Measurements from ENCODE around the gene SLC39A9.
"Not testable (repeated sequence)": the region's sequence is repeated elsewhere in the genome, so short reads cannot be mapped to it uniquely, and the experiment has no call there.

Gene SLC39A9

DNA sequence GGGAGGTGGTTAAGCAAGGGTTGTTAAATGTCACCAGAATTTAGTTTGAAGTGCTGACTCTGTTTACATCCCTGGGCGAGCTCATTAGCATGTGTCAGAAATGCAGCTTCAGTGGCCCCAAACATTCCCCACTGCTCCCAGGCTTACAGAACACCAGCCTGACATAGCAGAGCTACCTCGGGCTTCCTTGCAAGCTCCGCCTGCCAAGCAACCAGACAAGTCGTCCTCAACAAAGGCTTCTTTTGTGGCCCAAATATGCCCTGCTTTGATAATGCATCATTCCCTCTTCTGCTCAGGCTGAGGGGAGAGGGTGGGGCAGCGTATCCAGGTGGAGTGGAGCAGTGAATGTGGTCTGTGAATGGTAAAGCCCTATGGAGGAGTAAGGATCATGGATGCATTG, 28.4 kb upstream of the SLC39A9 start:
- DNase-seq (ENCODE audit: low spot score): no peak

DNA sequence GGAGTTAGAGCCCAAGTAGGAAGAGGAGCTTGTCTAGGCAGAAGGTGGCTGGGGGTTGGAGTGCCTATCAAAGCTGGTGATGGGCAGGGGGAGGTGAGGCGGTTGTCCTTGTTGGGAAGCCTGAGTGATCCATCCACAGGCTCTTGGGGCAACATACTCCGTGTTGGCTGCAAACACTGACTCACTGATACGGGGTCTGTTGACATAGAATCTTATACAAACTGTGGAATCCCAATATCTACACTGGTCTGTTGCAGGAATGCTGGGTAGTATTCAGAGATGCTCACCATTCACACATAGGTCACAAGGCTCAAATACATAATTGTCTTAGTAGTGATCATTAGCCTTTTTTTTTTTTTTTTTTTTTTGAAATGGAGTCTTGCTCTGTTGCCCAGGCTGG, 26.3 kb upstream of the SLC39A9 start:
- no peak for DNase-seq (ENCODE audit: low spot score)

DNA sequence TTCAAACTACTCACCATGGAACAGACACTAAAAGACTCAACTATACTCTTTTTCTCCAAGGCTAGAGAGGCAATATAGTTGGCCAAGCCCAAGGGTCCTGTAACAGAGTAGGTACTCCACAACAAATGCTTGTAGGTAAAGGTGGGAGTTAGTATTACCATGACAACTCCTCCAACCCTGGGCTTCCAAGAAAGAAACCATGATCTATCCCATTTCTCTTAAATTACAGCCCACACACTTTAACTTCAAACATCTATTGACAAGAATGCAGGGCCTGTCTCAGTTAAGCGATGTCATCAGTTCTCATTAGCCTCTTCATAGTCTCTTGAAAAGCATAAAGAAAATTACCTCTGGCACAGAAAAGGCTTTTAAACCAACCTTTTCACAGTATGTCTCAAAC, 25.4 kb upstream of the SLC39A9 start:
- no peak for DNase-seq (ENCODE audit: low spot score)

DNA sequence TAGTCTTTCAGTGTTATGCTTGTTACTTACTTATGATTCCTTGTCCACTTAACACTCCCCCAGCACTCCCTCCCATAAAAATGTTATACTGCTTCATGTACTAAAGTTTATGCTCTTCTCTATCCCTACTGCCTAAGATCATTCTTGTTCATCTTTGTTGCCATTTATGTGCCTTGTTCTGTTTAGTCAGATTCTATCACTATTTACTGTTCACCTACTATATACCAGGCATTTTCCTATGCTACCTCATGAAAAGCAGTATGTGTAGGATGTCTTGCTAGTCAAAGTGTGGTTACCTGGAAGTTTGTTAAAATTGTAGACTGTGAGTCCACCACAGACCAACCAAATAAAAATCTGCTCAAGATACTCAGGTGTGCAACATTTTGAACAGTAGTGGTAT, 24.3 kb upstream of the SLC39A9 start:
- DNase-seq (ENCODE audit: low spot score): no peak

DNA sequence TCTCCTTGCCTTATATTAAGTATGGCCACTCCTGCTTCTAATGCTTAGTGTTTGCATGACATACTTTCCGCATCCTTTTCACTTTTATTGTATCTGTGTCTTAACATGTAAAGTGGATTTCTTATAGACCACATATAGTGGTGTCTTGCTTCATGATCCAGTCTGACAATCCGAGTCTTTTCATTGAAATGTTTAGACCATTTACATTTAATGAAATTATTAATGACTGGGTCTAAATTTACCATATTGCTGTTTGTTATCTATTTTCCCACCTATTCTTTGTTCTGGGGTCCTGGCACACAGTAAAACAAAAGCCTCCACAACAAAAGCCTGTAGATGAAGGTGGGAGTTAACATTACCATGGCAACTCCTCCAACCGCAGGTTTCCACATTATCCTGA, 23.3 kb upstream of the SLC39A9 start:
- DNase-seq (ENCODE audit: low spot score): no peak

DNA sequence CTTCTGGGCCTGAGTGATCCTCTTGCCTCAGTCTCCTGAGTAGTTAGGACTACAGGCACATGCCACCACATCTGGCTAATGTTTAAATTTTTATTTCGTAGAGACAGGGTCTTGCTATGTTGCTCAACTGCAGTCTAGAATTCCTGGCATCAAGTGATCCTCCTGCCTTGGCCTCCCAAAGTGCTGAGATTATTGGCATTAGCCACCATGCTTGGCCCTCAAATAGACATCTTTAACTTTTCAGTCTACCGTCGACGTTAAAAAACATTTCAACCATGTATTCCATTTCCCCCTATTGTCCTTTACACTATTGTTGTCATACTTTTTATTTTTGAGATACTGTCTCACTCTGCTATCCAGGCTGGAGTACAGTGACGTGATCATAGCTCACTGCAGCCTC, 22.8 kb upstream of the SLC39A9 start:
- DNase-seq (ENCODE audit: low spot score): no peak

DNA sequence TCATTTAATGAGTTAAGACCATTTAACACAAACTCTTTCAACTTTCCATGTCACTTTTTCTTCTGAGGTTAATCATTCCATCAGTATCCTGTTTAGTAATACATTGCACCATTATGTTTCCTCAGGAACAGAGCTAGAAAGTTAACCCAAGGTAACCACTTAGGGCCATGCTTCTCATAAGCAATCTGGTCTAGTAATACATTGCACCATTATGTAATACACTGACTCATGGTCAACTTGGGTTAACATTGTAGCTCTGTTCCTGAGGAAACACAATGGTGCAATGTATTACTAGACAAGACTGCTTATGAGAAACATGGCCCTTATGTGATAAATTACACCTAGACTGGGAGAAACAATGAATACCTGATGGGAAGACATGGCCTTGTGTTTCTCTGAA, 22.1 kb upstream of the SLC39A9 start:
- DNase-seq (ENCODE audit: low spot score): no peak

DNA sequence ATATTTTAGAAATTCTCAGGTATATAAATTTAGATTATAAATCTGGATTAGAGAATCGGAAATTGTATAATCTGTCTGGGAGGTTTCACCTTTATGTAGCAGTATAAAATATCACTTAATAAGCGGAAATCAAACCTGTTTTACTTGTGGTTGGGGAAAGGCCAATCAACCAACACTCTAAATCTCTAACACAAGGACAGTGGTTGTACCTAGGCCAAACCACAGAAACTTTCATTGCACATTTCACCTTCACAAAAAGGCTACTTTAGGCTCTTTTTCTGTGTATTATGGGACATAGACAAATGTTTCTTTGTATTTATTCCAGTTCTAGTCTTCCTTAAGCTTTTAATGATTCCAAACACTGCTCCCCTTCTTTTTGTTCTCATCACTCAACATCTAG, 20.2 kb upstream of the SLC39A9 start:
- no peak for DNase-seq (ENCODE audit: low spot score)

DNA sequence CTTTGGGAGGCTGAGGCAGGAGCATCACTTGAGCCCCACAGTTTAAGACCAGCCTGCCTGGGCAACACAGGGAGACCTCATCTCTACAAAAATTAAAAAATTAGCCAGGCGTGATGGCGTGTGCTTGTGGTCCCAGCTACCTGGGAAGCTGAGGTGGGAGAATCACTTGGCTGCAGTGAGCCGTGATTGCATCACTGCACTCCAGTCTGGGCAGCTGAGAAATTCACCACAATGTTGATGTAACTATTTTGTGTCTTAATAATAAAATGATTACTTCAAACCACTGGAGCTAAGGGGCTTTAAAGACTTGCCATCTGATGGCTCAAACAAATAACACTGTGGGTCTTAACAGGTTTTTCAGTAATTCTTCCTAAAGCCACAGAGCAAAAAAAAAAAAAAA, 11.2 kb upstream of the SLC39A9 start:
- no peak for DNase-seq (ENCODE audit: low spot score)

DNA sequence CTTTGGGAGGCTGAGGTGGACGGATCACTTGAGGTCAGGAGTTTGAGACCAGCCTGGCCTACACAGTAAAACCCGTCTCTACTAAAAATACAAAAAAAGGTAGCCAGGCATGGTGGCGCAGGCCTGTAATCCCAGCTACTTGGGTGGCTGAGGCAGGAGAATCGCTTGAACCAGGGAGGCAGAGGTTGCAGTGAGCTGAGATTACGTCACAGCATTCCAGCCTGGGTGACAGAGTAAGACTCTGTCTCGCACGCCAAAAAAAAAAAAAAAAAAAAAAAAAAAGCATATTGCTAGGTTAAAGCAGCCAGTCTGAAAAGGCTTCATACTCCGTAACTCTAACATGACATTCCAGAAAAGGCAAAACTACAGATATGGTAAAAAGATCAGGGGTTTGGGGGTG, 7.1 kb upstream of the SLC39A9 start:
- DNase-seq (ENCODE audit: low spot score): not testable (repeated sequence)

DNA sequence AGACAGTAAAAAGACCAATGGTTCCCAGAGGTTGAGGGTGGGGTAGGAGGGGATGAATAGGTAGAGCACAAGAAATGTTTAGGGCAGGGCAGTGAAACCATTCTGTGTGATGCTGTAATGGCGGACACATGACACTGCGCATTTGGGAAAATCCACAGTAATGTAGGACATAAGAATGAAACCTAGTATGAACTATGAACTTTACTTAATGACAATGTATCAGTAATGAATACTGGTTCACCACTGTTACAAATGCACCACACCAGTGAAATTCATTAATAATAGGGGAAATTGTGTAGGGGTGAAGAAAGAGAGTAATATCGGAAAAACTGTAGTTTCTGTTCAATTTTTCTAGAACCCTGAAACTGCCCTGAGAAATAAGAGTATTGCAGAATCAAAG, 6.0 kb upstream of the SLC39A9 start:
- DNase-seq (ENCODE audit: low spot score): no peak

DNA sequence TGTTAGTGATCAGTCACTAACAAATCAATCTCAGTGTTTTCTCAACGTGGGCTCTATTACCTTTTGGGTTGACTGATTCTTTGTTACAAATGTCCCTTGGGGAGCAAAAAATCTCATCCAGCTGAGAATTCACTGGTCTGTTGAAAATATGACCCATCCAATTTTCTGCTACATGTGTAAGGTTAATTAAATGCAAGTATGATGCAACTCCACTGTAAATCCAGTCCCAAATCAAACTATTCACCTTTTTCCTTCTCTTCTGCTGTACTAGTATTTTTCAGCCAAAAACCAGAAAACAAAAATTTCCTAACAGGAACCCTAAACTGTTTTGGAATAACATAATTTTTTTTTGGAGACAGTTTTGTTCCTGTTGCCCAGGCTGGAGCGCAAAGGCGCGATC, 2.6 kb upstream of the SLC39A9 start:
- DNase-seq (ENCODE audit: low spot score): no peak

DNA sequence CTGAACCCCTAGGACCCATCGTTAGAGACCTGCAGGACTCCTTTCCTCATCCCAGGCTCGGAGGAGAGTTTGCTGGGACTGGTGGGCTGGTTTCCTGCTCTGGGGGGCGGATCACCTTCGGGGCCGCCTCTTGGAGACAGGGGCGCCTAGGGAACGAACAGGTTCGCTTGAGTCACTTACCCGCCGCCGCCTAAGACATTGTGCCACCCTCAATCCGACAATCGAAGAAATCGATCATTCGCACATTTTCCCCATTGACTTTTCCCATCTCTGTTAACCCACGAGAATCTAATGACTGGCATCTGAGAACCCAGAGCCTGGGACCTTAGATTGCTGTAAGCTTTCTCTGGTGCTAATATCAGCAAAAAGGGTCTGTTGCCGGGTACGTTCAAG, 322 bp downstream of the SLC39A9 start:
- no peak for DNase-seq (ENCODE audit: low spot score)

DNA sequence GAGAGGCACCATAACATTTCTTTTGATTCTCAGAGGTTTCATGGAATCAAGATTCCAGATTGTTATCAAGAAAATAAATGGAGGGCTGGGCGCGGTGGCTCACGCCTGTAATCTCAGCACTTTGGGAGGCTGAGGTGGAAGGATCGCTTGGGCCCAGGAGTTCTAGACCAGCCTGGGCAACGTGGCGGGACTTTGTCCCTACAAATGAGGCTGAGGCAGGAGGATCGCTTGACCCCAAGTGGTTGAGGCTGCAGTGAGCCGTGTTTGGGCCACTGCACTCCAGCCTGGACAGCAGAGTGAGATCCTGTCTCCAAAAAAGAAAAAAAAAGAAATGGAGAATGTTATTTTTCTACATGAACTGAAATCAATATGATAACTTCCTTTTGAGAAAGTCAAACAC, 1.3 kb downstream of the SLC39A9 start:
- no peak for DNase-seq (ENCODE audit: low spot score)

DNA sequence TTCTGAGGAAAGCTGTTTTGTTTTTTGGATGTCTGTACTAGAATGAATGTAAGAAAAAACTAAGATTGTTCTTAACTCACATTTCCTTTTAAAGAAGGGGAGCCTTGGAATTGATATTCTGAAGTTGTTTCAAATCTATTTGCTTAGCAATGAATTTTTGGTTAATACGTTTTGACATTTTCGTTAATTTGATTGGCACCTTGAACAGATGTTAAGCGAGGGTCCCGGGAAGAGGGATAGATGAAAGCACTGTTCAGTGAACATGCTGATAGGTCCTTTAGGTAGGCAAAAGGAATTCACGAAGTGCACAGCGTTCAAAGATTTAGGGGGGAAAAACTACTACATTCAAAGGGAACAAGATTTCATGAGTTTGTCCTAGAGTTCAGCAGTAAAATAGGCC, 1.7 kb downstream of the SLC39A9 start:
- no peak for DNase-seq (ENCODE audit: low spot score)

DNA sequence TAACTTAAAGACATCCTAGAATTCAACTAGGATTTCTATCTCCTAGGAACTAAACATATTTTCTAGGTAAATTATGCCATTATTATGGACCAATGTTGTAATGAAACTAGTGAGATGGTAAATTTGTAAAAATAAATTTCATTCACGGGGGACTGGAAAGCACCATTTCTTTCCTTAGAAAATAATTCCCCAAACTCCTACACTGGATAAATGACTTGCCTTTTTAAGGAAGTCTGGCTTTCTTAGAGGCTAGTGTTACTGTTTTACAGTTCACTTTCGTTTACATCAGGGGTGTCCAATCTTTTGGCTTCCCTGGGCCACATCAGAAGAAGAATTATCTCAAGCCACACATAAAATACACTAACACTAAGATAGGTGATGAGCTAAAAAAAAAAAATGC, 3.3 kb downstream of the SLC39A9 start:
- no peak for DNase-seq (ENCODE audit: low spot score)

DNA sequence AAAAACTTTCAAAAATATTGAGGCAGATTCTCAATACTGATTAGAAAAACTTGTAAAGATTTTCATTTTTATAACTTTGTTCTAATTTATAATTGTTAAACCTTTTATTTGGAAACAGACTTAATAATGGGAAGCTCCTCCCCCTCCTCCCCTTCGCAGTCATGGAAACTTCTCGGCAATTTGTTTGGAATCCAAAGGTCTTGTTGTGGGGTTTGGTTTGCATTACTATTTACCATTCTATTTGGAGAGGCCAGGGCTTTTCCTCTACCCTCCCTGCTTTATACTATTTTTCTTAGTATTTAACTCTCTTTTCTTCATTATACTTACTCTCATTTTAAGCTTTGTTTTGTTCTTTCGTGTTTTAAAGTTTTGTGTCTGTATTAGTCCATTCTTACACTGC, 6.0 kb downstream of the SLC39A9 start:
- no peak for DNase-seq (ENCODE audit: low spot score)

DNA sequence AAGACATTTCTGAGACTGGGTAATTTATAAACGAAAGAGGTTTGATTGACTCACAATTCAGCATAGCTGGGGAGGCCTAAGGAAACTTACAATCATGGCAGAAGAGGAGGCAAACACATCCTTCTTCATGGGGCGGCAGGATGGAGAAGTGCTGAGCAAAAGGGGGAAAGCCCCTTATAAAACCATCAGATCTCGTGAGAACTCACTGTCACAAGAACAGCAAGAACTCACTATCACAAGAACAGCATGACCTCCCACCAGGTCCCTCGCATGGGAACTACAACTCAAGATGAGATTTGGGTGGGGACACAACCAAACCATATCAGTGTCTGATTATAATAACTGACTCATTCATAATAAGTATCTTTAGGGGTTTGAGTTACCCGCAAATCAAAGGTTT, 6.4 kb downstream of the SLC39A9 start:
- DNase-seq (ENCODE audit: low spot score): no peak

DNA sequence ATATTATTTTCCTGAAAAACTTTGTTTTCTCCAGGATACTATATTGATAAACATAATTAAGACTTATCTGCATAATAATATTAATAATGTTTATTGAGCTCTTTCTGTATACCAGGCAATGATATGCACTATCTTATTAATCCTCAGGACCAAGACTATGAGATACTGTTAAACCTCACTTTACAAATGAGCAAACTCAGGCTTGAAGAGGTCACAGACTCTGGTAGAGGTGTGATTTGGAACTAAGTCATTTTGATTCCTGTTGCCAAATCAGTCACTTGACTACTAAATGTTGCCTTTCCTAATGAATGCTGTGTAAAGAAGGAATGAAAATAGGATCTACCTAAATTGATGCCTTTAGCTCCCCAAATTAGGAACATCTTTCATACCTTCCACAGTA, 7.3 kb downstream of the SLC39A9 start:
- no peak for DNase-seq (ENCODE audit: low spot score)

DNA sequence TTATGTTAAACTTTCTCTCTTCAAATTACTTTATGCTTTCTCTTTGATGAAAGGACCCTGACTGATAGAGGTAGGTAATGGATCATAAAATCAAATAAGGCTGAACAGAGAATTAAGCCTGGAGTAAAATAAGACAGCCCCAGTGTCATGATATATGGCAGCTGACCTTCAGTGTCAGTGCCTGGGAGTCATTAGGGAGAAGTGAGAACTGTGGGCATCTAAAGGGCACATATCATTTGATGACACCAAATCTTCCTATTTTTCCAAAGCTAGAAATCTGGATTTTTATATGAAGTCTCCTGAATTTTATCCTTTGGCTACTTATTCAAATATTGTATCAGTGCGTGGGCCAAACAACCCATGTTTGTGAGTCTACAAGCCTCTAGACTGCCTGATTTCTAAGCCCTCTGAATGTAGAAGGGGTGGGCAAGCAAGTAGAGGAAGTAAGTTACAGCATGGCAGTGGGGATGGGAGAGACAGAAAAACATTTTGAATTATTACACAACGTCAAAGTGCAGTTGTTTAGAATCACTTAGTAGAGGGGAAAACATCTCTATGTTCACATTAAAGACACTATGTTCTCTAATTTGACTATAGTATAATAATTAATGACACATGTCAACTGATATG, 10.0 kb downstream of the SLC39A9 start:
- DNase-seq (ENCODE audit: low spot score): no peak

DNA sequence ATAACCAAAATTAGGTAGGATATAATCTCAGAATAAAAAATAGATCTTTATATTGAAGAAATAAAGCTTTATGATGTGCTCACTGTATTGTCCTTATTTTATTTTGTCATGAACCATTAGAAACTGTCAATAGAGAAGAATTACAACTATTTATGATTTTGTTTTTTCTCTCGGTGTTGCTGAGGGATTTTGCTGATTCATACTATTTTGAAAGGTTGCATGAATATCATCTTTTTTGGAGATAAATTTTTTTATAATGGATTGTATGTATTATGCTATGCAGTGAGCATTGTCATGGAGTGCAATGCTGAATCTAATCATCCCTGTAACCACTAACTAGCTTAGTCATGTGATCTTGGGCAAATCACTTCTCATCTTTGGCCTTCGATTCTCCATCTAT, 15.0 kb downstream of the SLC39A9 start:
- no peak for DNase-seq (ENCODE audit: low spot score)

DNA sequence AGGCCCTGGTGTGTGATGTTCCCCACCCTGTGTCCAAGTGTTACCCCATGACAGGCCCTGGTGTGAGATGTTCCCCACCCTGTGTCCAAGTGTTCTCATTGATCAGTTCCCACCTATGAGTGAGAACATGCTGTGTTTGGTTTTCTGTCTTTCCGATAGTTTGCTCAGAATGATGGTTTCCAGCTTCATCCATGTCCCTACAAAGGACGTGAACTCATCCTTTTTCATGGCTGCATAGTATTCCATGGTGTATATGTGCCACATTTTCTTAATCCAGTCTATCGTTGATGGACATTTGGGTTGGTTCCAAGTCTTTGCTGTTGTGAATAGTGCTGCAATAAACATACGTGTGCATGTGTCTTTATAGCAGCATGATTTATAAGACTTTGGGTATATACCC, 17.6 kb downstream of the SLC39A9 start:
- not testable (repeated sequence) for DNase-seq (ENCODE audit: low spot score)

DNA sequence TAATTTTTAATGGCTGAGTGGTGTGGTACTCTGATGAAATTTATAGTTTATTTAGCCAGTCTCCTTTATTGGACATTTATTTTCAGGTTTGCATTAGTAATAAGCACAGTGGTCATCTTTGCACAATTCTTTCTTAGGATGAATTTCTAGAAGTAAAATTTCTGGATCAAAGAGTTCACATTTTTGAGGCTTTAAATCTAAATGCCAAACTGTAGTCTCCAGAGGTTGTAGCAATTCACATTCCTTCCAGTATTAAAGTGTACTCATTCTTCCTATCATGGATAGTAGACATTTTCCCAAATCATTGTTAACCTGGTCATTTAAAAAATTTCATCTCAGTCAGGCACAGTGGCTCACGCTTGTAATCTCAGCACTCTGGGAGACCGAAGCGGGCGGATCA, 24.8 kb downstream of the SLC39A9 start:
- DNase-seq (ENCODE audit: low spot score): no peak

DNA sequence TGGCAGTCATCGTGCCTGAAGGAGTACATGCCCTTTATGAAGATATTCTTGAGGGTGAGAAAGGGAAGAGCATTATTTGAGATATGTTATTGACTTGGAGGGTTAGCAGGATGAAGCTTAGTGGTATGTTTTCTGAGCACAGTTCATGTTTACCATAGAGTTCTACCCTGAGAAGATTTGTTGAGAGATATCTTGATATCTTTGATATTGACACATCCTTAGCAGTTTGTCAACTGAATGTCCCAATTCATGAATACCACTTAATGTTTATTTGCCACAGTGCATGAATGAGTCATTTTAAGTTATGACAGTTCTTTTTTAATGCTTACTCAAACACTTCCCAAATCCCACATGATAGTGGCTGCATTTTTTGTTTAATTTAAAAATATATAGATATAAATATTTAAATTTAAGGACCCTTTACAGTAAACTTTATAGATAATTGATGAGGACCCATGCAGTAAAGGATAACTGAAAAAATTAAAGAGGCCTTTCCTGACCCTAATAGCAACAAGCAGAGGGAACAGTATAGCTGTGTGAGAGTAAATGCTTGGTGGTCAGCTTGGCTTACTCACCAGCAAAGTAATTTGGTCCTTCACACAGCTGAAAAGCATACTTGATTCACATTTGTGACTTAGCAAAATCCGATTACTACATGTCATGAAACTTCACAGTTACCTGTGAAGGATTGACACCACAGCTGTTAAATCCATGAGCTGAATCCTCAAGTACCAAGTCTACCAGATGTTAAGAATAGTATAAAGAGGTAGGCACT, 25.8 kb downstream of the SLC39A9 start:
- DNase-seq (ENCODE audit: low spot score): no peak
